AG04450 (cell line): ENCODE data around the gene RHOC. TPM values are rescaled to one million over a fixed set of nuclear protein-coding genes. Genes with fewer than 3 reads are reported as not detected.

Experiments used
- CTCF ChIA-PET: fragments of 300-600, 350-600 bp; formaldehyde crosslinking; extraction: SDS; loops from one replicate; lab custom pipeline; 2022; ENCODE audit warnings: antibody characterized with exemption, inconsistent platforms; lab: Charles Lee
- POLR2A ChIA-PET: fragments of 350-600 bp; formaldehyde crosslinking; extraction: SDS; loops from one replicate; lab custom pipeline; 2021; ENCODE audit warnings: antibody characterized with exemption, inconsistent platforms; lab: Yijun Ruan, JAX
- DNase-seq: peaks from one replicate; pipeline ENCODE4 v3.0.0-alpha.2; 2011; ENCODE audit warnings: low read depth, low spot score
- H3K27ac ChIP-seq: one replicate; pipeline ENCODE4 v1.5.1; 2012; ENCODE audit warnings: low read depth, low read length, control low read depth
- H3K27me3 ChIP-seq: one replicate; pipeline ENCODE4 v1.6.0; 2012; ENCODE audit warnings: low read length; ENCODE audit not compliant: control insufficient read depth, insufficient read depth
- H3K4me3 ChIP-seq: 2 replicates; pipeline ENCODE4 v1.5.1; 2011; ENCODE audit warnings: mild to moderate bottlenecking, low read depth, low read length, control low read depth
- H3K9me3 ChIP-seq: 2 replicates; pipeline ENCODE4 v1.5.1; 2012; ENCODE audit warnings: low read length; ENCODE audit not compliant: control insufficient read depth, insufficient read depth
- polyA plus RNA-seq: library from polyadenylated mRNA; depleted of rRNA; stranded (reverse); fragments of >200 nt; gene quantifications from 2 replicates; pipeline ENCODE4 v1.2.3, GENCODE V29; 2011
- TF ChIP-seq, protein P1 (sequence below): IDR thresholded peaks from 2 replicates; pipeline ENCODE4 v1.5.1; 2011; ENCODE audit warnings: low read depth, low read length, control low read depth, inconsistent platforms

The RHOC gene
- polyA plus RNA-seq, 1 experiment, result 574 TPM

- ChIA-PET CTCF (interaction anchor here (1.0 kb wide), 1 partner anchor 30 kb away, joined by 3 read pairs; no protein-coding TSS in a partner anchor), POLR2A (no interaction called here)
- no peaks in the 10 kb centered on the region for H3K9me3 ChIP-seq
- TF ChIP-seq, protein P1, sequence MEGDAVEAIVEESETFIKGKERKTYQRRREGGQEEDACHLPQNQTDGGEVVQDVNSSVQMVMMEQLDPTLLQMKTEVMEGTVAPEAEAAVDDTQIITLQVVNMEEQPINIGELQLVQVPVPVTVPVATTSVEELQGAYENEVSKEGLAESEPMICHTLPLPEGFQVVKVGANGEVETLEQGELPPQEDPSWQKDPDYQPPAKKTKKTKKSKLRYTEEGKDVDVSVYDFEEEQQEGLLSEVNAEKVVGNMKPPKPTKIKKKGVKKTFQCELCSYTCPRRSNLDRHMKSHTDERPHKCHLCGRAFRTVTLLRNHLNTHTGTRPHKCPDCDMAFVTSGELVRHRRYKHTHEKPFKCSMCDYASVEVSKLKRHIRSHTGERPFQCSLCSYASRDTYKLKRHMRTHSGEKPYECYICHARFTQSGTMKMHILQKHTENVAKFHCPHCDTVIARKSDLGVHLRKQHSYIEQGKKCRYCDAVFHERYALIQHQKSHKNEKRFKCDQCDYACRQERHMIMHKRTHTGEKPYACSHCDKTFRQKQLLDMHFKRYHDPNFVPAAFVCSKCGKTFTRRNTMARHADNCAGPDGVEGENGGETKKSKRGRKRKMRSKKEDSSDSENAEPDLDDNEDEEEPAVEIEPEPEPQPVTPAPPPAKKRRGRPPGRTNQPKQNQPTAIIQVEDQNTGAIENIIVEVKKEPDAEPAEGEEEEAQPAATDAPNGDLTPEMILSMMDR, result no peak
- no peak overlapping the region for H3K27ac ChIP-seq
- DNase-seq, result no peak
- no peaks in the 10 kb centered on the region for H3K27me3 ChIP-seq
- H3K4me3 ChIP-seq, result no peak overlapping the region
Measured at GRCh38 chr1:112689842-112690237, 17.1 kb downstream of the RHOC start.

- no peaks in the 10 kb centered on the region for H3K27me3 ChIP-seq
- H3K27ac ChIP-seq, result no peak overlapping the region
- CTCF ChIA-PET, result interaction anchor here (0.6 to 1.0 kb wide), 2 partner anchors 30 to 1070 kb away, joined by 3 read pairs; no protein-coding TSS in a partner anchor
- no peak for DNase-seq
- POLR2A ChIA-PET, result no interaction called here
- H3K9me3 ChIP-seq, result no peaks in the 10 kb centered on the region
- TF ChIP-seq, protein P1, result no peak
- no peak overlapping the region for H3K4me3 ChIP-seq
Measured at GRCh38 chr1:112689196-112689841, 17.6 kb downstream of the RHOC start.

DNA sequence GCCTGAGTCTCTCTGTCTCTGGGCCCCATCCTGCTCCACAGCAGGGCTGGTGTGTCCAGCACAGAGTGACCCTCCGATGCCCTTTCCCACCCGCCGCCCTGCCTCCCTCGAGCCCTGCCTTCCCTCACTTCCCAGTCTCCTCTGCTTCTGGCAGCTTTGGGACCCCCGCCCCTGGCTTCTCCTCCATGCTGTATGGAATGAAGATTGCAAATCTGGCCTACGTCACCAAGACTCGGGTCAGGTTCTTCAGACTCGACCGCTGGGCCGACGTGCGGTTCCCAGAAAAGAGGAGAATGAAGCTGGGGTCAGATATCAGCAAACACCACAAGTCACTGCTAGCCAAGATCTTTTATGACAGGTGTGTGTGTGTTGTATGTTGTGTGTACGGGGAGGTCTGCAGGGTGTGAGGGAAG, 18.1 kb downstream of the RHOC start:
- no peak overlapping the region for H3K4me3 ChIP-seq
- ChIA-PET POLR2A (no interaction called here), CTCF (interaction anchor here (0.6 to 1.0 kb wide), 2 partner anchors 31 to 1071 kb away, joined by 3 read pairs; no protein-coding TSS in a partner anchor)
- TF ChIP-seq, protein P1, result no peak
- no peak overlapping the region for H3K27ac ChIP-seq
- no peak for DNase-seq
- no peaks in the 10 kb centered on the region for H3K27me3 ChIP-seq
- no peaks in the 10 kb centered on the region for H3K9me3 ChIP-seq

- TF ChIP-seq, protein P1, result no peak
- CTCF ChIA-PET, result interaction anchor here (0.5 kb wide), 1 partner anchor 24 kb away, joined by 5 read pairs; no protein-coding TSS in a partner anchor
- Histone ChIP-seq H3K9me3 (no peaks in the 10 kb centered on the region), H3K27me3 (no peaks in the 10 kb centered on the region), H3K4me3 (no peak overlapping the region), H3K27ac (no peak overlapping the region)
- POLR2A ChIA-PET, result no interaction called here
- no peak for DNase-seq
Measured at GRCh38 chr1:112687785-112688496, 19.0 kb downstream of the RHOC start.

DNA sequence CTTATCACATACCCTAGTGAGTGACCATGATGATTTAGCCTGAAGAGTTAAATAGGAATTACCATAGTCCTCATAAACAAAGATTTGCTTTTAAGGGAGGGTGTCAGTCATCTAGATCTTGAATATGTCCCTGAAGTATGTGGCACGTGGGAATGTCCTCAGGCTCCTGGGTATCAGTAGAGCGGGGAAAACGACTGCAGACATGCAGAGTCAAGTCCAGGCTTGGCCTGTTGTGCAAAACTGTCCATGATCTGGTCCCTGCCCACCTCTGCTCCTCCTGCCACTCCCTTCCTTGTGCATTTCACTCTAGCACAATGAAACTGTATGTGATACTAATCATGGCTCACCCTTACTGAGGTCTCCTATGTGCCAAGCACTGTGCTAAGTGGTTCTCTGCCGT, 19.6 kb downstream of the RHOC start:
- Histone ChIP-seq H3K27ac (no peak overlapping the region), H3K9me3 (no peaks in the 10 kb centered on the region), H3K4me3 (no peak overlapping the region), H3K27me3 (no peaks in the 10 kb centered on the region)
- DNase-seq, result no peak
- ChIA-PET POLR2A (no interaction called here), CTCF (no interaction called here)
- TF ChIP-seq, protein P1, result no peak
